HepG2 (cell line): ENCODE results near the gene BAG5. TPM values are rescaled to one million over a fixed set of nuclear protein-coding genes. Genes with fewer than 3 reads are reported as not detected.
A peak's percentile ranks its signal among the peaks of the same experiment; 100 is the strongest.

Experiments
- AGO1 ChIP-seq: fragments of 200-400 bp; formaldehyde crosslinking; IDR thresholded peaks from 2 replicates; pipeline ENCODE4 v1.6.1; 2017; ENCODE audit warnings: mild to moderate bottlenecking, low read depth, low read length, moderate library complexity; ENCODE audit not compliant: poor library complexity, severe bottlenecking
- ATRX ChIP-seq: sonication (generic); formaldehyde crosslinking; IDR thresholded peaks from 2 replicates; pipeline ENCODE4 v1.4.0; 2020; ENCODE audit warnings: missing genetic modification reagents, borderline replicate concordance
- BCLAF1 ChIP-seq: fragments of 450-650 bp; IDR thresholded peaks from 2 replicates; pipeline ENCODE4 v1.6.1; 2017; ENCODE audit warnings: mild to moderate bottlenecking
- FOSL2 ChIP-seq: sonication (generic); formaldehyde crosslinking; IDR thresholded peaks from 2 replicates; pipeline ENCODE4 v1.4.0; 2020; ENCODE audit warnings: missing genetic modification reagents
- IKZF5 ChIP-seq: IDR thresholded peaks from 2 replicates; pipeline ENCODE4 v1.6.1; 2018; ENCODE audit warnings: missing genetic modification reagents, mild to moderate bottlenecking, missing compliant biosample characterization
- JDP2 ChIP-seq: sonication (generic); formaldehyde crosslinking; IDR thresholded peaks from 2 replicates; pipeline ENCODE4 v1.8.1; 2022; ENCODE audit warnings: missing genetic modification reagents, borderline replicate concordance
- KMT2B ChIP-seq: IDR thresholded peaks from 2 replicates; pipeline ENCODE4 v1.6.1; 2016; ENCODE audit warnings: missing genetic modification reagents, missing compliant biosample characterization
- MAFK ChIP-seq, 2 experiments: IDR thresholded peaks in 1 of 2; conservative IDR thresholded peaks in 1 of 2; 2 replicates each; pipeline ENCODE4 v1.6.1; 2011; ENCODE audit warnings: improper control_type of control experiment in 2 of 2, low read length in 2 of 2
- PCBP2 ChIP-seq: fragments of 200-400 bp; formaldehyde crosslinking; optimal IDR thresholded peaks from 2 replicates; pipeline ENCODE3; 2018; ENCODE audit warnings: low read length, low read depth; ENCODE audit not compliant: poor library complexity, severe bottlenecking
- ZNF629 ChIP-seq: sonication (generic); formaldehyde crosslinking; conservative IDR thresholded peaks from 2 replicates; pipeline ENCODE4 v1.5.0; 2020; ENCODE audit warnings: missing genetic modification reagents
- ZUFSP ChIP-seq: sonication (generic); formaldehyde crosslinking; IDR thresholded peaks from 2 replicates; pipeline ENCODE4 v1.9.0; 2021; ENCODE audit warnings: missing genetic modification reagents, mild to moderate bottlenecking, borderline replicate concordance
- polyA plus RNA-seq, 8 experiments: library from polyadenylated mRNA; depleted of rRNA in 3 of 8; stranded (reverse) in 7 of 8; unstranded in 1 of 8; fragments of >200 nt; fragmentation: Illumina TruSeq in 4 of 8; extraction: Trizol in 4 of 8; gene quantifications; 2 replicates each; pipeline versions ENCODE4 v1.2.1 to v1.2.3, GENCODE V29; 2011 to 2016; ENCODE audit warnings: low read depth in 4 of 8, missing spikeins in 1 of 8, mixed read lengths in 1 of 8; ENCODE audit not compliant: insufficient read depth in 1 of 8
- total RNA-seq, 5 experiments: library from RNA; depleted of rRNA; stranded (reverse); fragments of >200 nt; fragmentation: Illumina TruSeq; extraction: Trizol; gene quantifications; 2 replicates each; pipeline ENCODE4 v1.2.3, GENCODE V29; 2016; ENCODE audit warnings: low read depth in 1 of 5
- TF ChIP-seq, protein P1 (sequence below): sonication (generic); formaldehyde crosslinking; IDR thresholded peaks from 2 replicates; pipeline ENCODE4 v1.8.0; 2022; ENCODE audit warnings: missing genetic modification reagents, mild to moderate bottlenecking, inconsistent platforms, borderline replicate concordance
- TF ChIP-seq, protein P2 (sequence below): sonication (generic); formaldehyde crosslinking; conservative IDR thresholded peaks from 2 replicates; pipeline ENCODE4 v1.5.0; 2020; ENCODE audit warnings: missing genetic modification reagents
- TF ChIP-seq, protein P3 (sequence below): sonication (generic); formaldehyde crosslinking; IDR thresholded peaks from 2 replicates; pipeline ENCODE4 v1.8.1; 2023; ENCODE audit warnings: mild to moderate bottlenecking, missing genetic modification reagents
- TF ChIP-seq, protein P4 (sequence below): sonication (generic); formaldehyde crosslinking; IDR thresholded peaks from 2 replicates; pipeline ENCODE4 v1.4.0; 2020; ENCODE audit warnings: missing genetic modification reagents, borderline replicate concordance

Gene BAG5
- total and polyA plus RNA-seq, 2 of the 13 experiments (the other 11 are each of a cell fraction or from before 2014, with no cell fraction given) = 3.5 to 21.0 TPM

DNA sequence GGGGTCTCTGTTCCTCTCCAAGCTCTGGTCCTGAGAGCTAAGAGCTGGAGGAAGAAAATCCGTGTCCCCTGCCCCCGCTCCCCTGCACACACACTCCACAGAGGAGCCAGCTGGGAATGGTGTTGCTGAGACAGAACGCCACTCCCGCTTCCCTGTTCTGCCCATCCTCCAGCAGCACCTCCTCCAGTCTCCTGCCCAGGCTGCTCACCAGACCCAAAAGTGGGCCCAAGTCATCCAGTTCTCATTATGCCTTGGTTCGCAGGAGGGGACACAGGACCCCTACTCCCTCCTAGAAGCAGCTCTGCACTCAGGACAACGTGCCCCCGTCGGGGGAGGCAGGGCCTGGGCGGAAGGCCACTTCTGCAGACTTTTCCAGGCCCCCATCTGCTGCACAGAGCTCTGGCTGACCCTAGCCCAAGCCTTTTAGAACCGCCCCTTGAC is 34.3 kb downstream of the BAG5 start (continued):
- TF ChIP-seq, protein P1, sequence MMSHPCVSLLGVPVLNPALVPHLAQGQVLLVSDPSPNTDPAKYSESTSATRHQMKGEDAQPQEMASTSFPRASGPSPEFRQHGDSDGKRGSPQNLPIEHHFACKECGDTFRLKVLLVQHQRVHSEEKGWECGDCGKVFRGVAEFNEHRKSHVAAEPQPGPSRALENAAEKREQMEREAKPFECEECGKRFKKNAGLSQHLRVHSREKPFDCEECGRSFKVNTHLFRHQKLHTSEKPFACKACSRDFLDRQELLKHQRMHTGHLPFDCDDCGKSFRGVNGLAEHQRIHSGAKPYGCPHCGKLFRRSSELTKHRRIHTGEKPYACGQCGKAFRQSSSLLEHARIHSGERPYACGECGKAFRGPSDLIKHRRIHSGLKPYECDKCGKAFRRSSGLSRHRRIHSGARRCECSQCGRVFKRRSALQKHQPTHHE = no peak
- TF ChIP-seq, protein P2, sequence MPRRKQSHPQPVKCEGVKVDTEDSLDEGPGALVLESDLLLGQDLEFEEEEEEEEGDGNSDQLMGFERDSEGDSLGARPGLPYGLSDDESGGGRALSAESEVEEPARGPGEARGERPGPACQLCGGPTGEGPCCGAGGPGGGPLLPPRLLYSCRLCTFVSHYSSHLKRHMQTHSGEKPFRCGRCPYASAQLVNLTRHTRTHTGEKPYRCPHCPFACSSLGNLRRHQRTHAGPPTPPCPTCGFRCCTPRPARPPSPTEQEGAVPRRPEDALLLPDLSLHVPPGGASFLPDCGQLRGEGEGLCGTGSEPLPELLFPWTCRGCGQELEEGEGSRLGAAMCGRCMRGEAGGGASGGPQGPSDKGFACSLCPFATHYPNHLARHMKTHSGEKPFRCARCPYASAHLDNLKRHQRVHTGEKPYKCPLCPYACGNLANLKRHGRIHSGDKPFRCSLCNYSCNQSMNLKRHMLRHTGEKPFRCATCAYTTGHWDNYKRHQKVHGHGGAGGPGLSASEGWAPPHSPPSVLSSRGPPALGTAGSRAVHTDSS (CRISPR knock-in tag) = no peak
- TF ChIP-seq ATRX (CRISPR knock-in tag) (no peak), IKZF5 (CRISPR knock-in tag) (no peak), JDP2 (no peak), PCBP2 (no peak), FOSL2 (CRISPR knock-in tag) (no peak), ZUFSP (CRISPR knock-in tag) (no peak), KMT2B (no peak), AGO1 (peak; percentile 11), MAFK (conservative IDR thresholded peaks at IDR 0.05 in 1 of 2, IDR thresholded peaks at IDR 0.05 in 1 of 2; ENCODE audit: low read length in 2 of 2) (no peak), ZNF629 (CRISPR knock-in tag) (no peak), BCLAF1 (no peak)
- TF ChIP-seq, protein P3, sequence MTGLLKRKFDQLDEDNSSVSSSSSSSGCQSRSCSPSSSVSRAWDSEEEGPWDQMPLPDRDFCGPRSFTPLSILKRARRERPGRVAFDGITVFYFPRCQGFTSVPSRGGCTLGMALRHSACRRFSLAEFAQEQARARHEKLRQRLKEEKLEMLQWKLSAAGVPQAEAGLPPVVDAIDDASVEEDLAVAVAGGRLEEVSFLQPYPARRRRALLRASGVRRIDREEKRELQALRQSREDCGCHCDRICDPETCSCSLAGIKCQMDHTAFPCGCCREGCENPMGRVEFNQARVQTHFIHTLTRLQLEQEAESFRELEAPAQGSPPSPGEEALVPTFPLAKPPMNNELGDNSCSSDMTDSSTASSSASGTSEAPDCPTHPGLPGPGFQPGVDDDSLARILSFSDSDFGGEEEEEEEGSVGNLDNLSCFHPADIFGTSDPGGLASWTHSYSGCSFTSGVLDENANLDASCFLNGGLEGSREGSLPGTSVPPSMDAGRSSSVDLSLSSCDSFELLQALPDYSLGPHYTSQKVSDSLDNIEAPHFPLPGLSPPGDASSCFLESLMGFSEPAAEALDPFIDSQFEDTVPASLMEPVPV (CRISPR knock-in tag) = 0 out of 2 replicates have a peak, but pooled peaks have one; percentile 25
- TF ChIP-seq, protein P4, sequence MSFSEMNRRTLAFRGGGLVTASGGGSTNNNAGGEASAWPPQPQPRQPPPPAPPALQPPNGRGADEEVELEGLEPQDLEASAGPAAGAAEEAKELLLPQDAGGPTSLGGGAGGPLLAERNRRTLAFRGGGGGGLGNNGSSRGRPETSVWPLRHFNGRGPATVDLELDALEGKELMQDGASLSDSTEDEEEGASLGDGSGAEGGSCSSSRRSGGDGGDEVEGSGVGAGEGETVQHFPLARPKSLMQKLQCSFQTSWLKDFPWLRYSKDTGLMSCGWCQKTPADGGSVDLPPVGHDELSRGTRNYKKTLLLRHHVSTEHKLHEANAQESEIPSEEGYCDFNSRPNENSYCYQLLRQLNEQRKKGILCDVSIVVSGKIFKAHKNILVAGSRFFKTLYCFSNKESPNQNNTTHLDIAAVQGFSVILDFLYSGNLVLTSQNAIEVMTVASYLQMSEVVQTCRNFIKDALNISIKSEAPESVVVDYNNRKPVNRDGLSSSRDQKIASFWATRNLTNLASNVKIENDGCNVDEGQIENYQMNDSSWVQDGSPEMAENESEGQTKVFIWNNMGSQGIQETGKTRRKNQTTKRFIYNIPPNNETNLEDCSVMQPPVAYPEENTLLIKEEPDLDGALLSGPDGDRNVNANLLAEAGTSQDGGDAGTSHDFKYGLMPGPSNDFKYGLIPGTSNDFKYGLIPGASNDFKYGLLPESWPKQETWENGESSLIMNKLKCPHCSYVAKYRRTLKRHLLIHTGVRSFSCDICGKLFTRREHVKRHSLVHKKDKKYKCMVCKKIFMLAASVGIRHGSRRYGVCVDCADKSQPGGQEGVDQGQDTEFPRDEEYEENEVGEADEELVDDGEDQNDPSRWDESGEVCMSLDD (CRISPR knock-in tag) = 0 out of 2 replicates have a peak, but pooled peaks have one; percentile 0
